RWPE1 (cell line): ENCODE measurements around the gene EOGT.

Source experiments
- CTCF ChIA-PET: fragments of 350-600 bp; sonication (Branson Sonifier 250); formaldehyde crosslinking; extraction: SDS; loops from one replicate; lab custom pipeline; 2021; lab: Yijun Ruan, JAX
- POLR2A ChIA-PET: fragments of 400-600 bp; formaldehyde crosslinking; extraction: SDS; loops from one replicate; lab custom pipeline; 2020; ENCODE audit warnings: antibody characterized with exemption; ENCODE audit not compliant: low non-redundant PET; lab: Yijun Ruan, JAX
- DNase-seq: peaks from one replicate; pipeline ENCODE4 v3.0.0; 2012; ENCODE audit warnings: low spot score
- H3K27ac ChIP-seq: fragments of 450-650 bp; 2 replicates; pipeline ENCODE4 v1.5.1; 2017
- TF ChIP-seq, protein P1 (sequence below): fragments of 450-650 bp; conservative IDR thresholded peaks from 2 replicates; pipeline ENCODE4 v1.5.1; 2017; ENCODE audit warnings: low read depth, mild to moderate bottlenecking

The EOGT gene

GRCh38 chr3:69013253-69014021, at the start of gene EOGT:
Gene EOGT, minus strand, starts transcription at chr3:69013684. Its CDS starts 3,838 bp downstream, at chr3:69009846.
- DNase-seq = peak; percentile 73
- H3K27ac ChIP-seq = peak within 1 kb of the TSS; percentile 100
- ChIA-PET CTCF (no interaction called here), POLR2A (interaction anchor here (0.7 kb wide), 1 partner anchor 14 kb away, joined by 3 read pairs; no protein-coding TSS in a partner anchor)
- TF ChIP-seq, protein P1, sequence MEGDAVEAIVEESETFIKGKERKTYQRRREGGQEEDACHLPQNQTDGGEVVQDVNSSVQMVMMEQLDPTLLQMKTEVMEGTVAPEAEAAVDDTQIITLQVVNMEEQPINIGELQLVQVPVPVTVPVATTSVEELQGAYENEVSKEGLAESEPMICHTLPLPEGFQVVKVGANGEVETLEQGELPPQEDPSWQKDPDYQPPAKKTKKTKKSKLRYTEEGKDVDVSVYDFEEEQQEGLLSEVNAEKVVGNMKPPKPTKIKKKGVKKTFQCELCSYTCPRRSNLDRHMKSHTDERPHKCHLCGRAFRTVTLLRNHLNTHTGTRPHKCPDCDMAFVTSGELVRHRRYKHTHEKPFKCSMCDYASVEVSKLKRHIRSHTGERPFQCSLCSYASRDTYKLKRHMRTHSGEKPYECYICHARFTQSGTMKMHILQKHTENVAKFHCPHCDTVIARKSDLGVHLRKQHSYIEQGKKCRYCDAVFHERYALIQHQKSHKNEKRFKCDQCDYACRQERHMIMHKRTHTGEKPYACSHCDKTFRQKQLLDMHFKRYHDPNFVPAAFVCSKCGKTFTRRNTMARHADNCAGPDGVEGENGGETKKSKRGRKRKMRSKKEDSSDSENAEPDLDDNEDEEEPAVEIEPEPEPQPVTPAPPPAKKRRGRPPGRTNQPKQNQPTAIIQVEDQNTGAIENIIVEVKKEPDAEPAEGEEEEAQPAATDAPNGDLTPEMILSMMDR = peak; percentile 63

DNA sequence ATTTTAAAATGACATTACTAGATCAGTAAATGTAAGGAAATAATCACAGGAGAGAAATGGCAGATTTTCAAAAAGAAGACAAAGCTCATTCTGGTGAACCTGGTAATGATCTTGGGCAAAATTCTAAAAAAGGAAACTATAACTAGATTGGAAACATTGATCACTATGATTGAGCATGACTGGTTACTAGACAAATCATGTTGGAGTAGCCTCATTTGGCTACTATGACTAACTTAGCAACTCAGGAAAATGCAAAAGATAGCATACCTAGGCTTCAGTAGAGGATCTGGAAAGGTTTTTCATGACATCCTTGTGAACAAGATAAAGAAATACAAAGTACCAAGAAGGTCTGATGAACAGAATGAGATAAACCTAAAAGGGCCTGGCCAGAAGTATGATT, 46.2 kb upstream of the EOGT start:
- ChIA-PET POLR2A (no interaction called here), CTCF (no interaction called here)
- TF ChIP-seq, protein P1 = no peak
- no peak for DNase-seq
- no peak overlapping the region for H3K27ac ChIP-seq

- no peak overlapping the region for H3K27ac ChIP-seq
- no peak for DNase-seq
- POLR2A ChIA-PET = no interaction called here
These were observed 45.4 kb upstream of the EOGT start for GRCh38 chr3:69058947-69059224.

GRCh38 chr3:69058180-69058946, 44.9 kb upstream of the EOGT start:
- ChIA-PET CTCF (no interaction called here), POLR2A (no interaction called here)
- TF ChIP-seq, protein P1 = no peak
- no peak overlapping the region for H3K27ac ChIP-seq
- no peak for DNase-seq

More at GRCh38 chr3:69058947-69059224, 45.4 kb upstream of the EOGT start:
- CTCF ChIA-PET = no interaction called here
- TF ChIP-seq, protein P1 = no peak

GRCh38 chr3:69052472-69052898, 39.0 kb upstream of the EOGT start:
- POLR2A ChIA-PET = no interaction called here
- TF ChIP-seq, protein P1 = no peak

GRCh38 chr3:69051756-69052471, 38.4 kb upstream of the EOGT start, which contains the start of gene TMF1:
Gene TMF1, minus strand, starts transcription at chr3:69052333. Its CDS starts 247 bp downstream, at chr3:69052086.
- H3K27ac ChIP-seq = peak within 1 kb of the TSS; percentile 87
- POLR2A ChIA-PET = no interaction called here
- DNase-seq = peak; percentile 94
- CTCF ChIA-PET = no interaction called here
- TF ChIP-seq, protein P1 = no peak

More at GRCh38 chr3:69052472-69052898, 39.0 kb upstream of the EOGT start:
- CTCF ChIA-PET = no interaction called here
- DNase-seq = no peak
- peak overlapping the region; percentile 87 for H3K27ac ChIP-seq
